ENCODE data around the gene WWOX. TPM values are rescaled to one million over a fixed set of nuclear protein-coding genes. Genes with fewer than 3 reads are reported as not detected.

The WWOX gene
- total and polyA plus RNA-seq, 2 donors = 15.4 to 23.9 TPM

GRCh38 chr16:78749745-78750268, 650.4 kb downstream of the WWOX start:
- Histone ChIP-seq H3K4me3 (ENCODE audit: low read length in 2 of 2) (no peak overlapping the region), H3K27me3 (ENCODE audit: control insufficient read depth in 2 of 2, insufficient read depth in 1 of 2, low read length in 1 of 2) (no peaks in the 10 kb centered on the region), H3K27ac (ENCODE audit: low read depth in 1 of 2, low read length in 1 of 2) (no peak overlapping the region), H3K36me3 (ENCODE audit: control insufficient read depth in 2 of 2, insufficient read depth in 2 of 2, low read length in 1 of 2) (no peaks in the 10 kb centered on the region), H3K4me1 (ENCODE audit: control insufficient read depth in 2 of 2, insufficient read depth in 2 of 2, low read length in 2 of 2) (no peaks in the 10 kb centered on the region), H3K9me3 (ENCODE audit: control insufficient read depth in 2 of 2, insufficient read depth in 1 of 2, low read length in 1 of 2) (no peaks in the 10 kb centered on the region)
- 11% methylated on average over 4 of the region's 4 CpGs for WGBS
- DNase-seq (ENCODE audit: low read depth in 6 of 9, low spot score in 9 of 9) = peak in 3 of 9 donors; percentile 13 to 56 (median 19)

GRCh38 chr16:78750611-78751010, 651.2 kb downstream of the WWOX start:
- WGBS = 98% methylated on average over 8 of the region's 8 CpGs
- no peak overlapping the region for H3K4me3 ChIP-seq (ENCODE audit: low read length in 2 of 2)
- no peak for DNase-seq (ENCODE audit: low read depth in 6 of 9, low spot score in 9 of 9)
- H3K36me3 ChIP-seq (ENCODE audit: control insufficient read depth in 2 of 2, insufficient read depth in 2 of 2, low read length in 1 of 2) = no peaks in the 10 kb centered on the region
- H3K27me3 ChIP-seq (ENCODE audit: control insufficient read depth in 2 of 2, insufficient read depth in 1 of 2, low read length in 1 of 2) = no peaks in the 10 kb centered on the region
- no peak overlapping the region for H3K27ac ChIP-seq (ENCODE audit: low read depth in 1 of 2, low read length in 1 of 2)
- no peaks in the 10 kb centered on the region for H3K4me1 ChIP-seq (ENCODE audit: control insufficient read depth in 2 of 2, insufficient read depth in 2 of 2, low read length in 2 of 2)
- H3K9me3 ChIP-seq (ENCODE audit: control insufficient read depth in 2 of 2, insufficient read depth in 1 of 2, low read length in 1 of 2) = no peaks in the 10 kb centered on the region

GRCh38 chr16:78751601-78752000, 652.1 kb downstream of the WWOX start:
- H3K27ac ChIP-seq (ENCODE audit: low read depth in 1 of 2, low read length in 1 of 2) = no peak overlapping the region
- no peaks in the 10 kb centered on the region for H3K9me3 ChIP-seq (ENCODE audit: control insufficient read depth in 2 of 2, insufficient read depth in 1 of 2, low read length in 1 of 2)
- no peaks in the 10 kb centered on the region for H3K4me1 ChIP-seq (ENCODE audit: control insufficient read depth in 2 of 2, insufficient read depth in 2 of 2, low read length in 2 of 2)
- WGBS = 98% methylated on average over 3 of the region's 3 CpGs
- H3K36me3 ChIP-seq (ENCODE audit: control insufficient read depth in 2 of 2, insufficient read depth in 2 of 2, low read length in 1 of 2) = no peaks in the 10 kb centered on the region
- H3K27me3 ChIP-seq (ENCODE audit: control insufficient read depth in 2 of 2, insufficient read depth in 1 of 2, low read length in 1 of 2) = no peaks in the 10 kb centered on the region
- no peak overlapping the region for H3K4me3 ChIP-seq (ENCODE audit: low read length in 2 of 2)
- no peak for DNase-seq (ENCODE audit: low read depth in 6 of 9, low spot score in 9 of 9)

GRCh38 chr16:78754713-78755112, 655.3 kb downstream of the WWOX start:
- no peaks in the 10 kb centered on the region for H3K27me3 ChIP-seq (ENCODE audit: control insufficient read depth in 2 of 2, insufficient read depth in 1 of 2, low read length in 1 of 2)
- no peak overlapping the region for H3K27ac ChIP-seq (ENCODE audit: low read depth in 1 of 2, low read length in 1 of 2)
- H3K36me3 ChIP-seq (ENCODE audit: control insufficient read depth in 2 of 2, insufficient read depth in 2 of 2, low read length in 1 of 2) = no peaks in the 10 kb centered on the region
- no peak overlapping the region for H3K4me3 ChIP-seq (ENCODE audit: low read length in 2 of 2)
- 97% methylated on average over 5 of the region's 5 CpGs for WGBS
- no peaks in the 10 kb centered on the region for H3K4me1 ChIP-seq (ENCODE audit: control insufficient read depth in 2 of 2, insufficient read depth in 2 of 2, low read length in 2 of 2)
- DNase-seq (ENCODE audit: low read depth in 6 of 9, low spot score in 9 of 9) = no peak
- no peaks in the 10 kb centered on the region for H3K9me3 ChIP-seq (ENCODE audit: control insufficient read depth in 2 of 2, insufficient read depth in 1 of 2, low read length in 1 of 2)

GRCh38 chr16:78755751-78756661, 656.6 kb downstream of the WWOX start:
- Histone ChIP-seq H3K9me3 (ENCODE audit: control insufficient read depth in 2 of 2, insufficient read depth in 1 of 2, low read length in 1 of 2) (no peaks in the 10 kb centered on the region), H3K36me3 (ENCODE audit: control insufficient read depth in 2 of 2, insufficient read depth in 2 of 2, low read length in 1 of 2) (no peaks in the 10 kb centered on the region), H3K27me3 (ENCODE audit: control insufficient read depth in 2 of 2, insufficient read depth in 1 of 2, low read length in 1 of 2) (no peaks in the 10 kb centered on the region), H3K4me1 (ENCODE audit: control insufficient read depth in 2 of 2, insufficient read depth in 2 of 2, low read length in 2 of 2) (no peaks in the 10 kb centered on the region), H3K27ac (ENCODE audit: low read depth in 1 of 2, low read length in 1 of 2) (no peak overlapping the region), H3K4me3 (ENCODE audit: low read length in 2 of 2) (no peak overlapping the region)
- DNase-seq (ENCODE audit: low read depth in 6 of 9, low spot score in 9 of 9) = no peak
- 83% methylated on average over 8 of the region's 8 CpGs for WGBS

- Histone ChIP-seq H3K4me3 (ENCODE audit: low read length in 2 of 2) (no peak overlapping the region), H3K27me3 (ENCODE audit: control insufficient read depth in 2 of 2, insufficient read depth in 1 of 2, low read length in 1 of 2) (no peaks in the 10 kb centered on the region), H3K27ac (ENCODE audit: low read depth in 1 of 2, low read length in 1 of 2) (no peak overlapping the region), H3K36me3 (ENCODE audit: control insufficient read depth in 2 of 2, insufficient read depth in 2 of 2, low read length in 1 of 2) (no peaks in the 10 kb centered on the region), H3K4me1 (ENCODE audit: control insufficient read depth in 2 of 2, insufficient read depth in 2 of 2, low read length in 2 of 2) (no peaks in the 10 kb centered on the region), H3K9me3 (ENCODE audit: control insufficient read depth in 2 of 2, insufficient read depth in 1 of 2, low read length in 1 of 2) (no peaks in the 10 kb centered on the region)
- DNase-seq (ENCODE audit: low read depth in 6 of 9, low spot score in 9 of 9) = no peak
- 98% methylated on average over 2 of the region's 2 CpGs for WGBS
Observed at GRCh38 chr16:78759596-78759995, 660.1 kb downstream of the WWOX start.

GRCh38 chr16:78760611-78761010, 661.2 kb downstream of the WWOX start:
- Histone ChIP-seq H3K27ac (ENCODE audit: low read depth in 1 of 2, low read length in 1 of 2) (no peak overlapping the region), H3K4me1 (ENCODE audit: control insufficient read depth in 2 of 2, insufficient read depth in 2 of 2, low read length in 2 of 2) (no peaks in the 10 kb centered on the region), H3K27me3 (ENCODE audit: control insufficient read depth in 2 of 2, insufficient read depth in 1 of 2, low read length in 1 of 2) (no peaks in the 10 kb centered on the region), H3K9me3 (ENCODE audit: control insufficient read depth in 2 of 2, insufficient read depth in 1 of 2, low read length in 1 of 2) (no peaks in the 10 kb centered on the region), H3K36me3 (ENCODE audit: control insufficient read depth in 2 of 2, insufficient read depth in 2 of 2, low read length in 1 of 2) (no peaks in the 10 kb centered on the region), H3K4me3 (ENCODE audit: low read length in 2 of 2) (no peak overlapping the region)
- WGBS = 97% methylated on average over 5 of the region's 5 CpGs
- no peak for DNase-seq (ENCODE audit: low read depth in 6 of 9, low spot score in 9 of 9)

GRCh38 chr16:78761427-78761826, 662.0 kb downstream of the WWOX start:
- H3K27me3 ChIP-seq (ENCODE audit: control insufficient read depth in 2 of 2, insufficient read depth in 1 of 2, low read length in 1 of 2) = no peaks in the 10 kb centered on the region
- H3K4me1 ChIP-seq (ENCODE audit: control insufficient read depth in 2 of 2, insufficient read depth in 2 of 2, low read length in 2 of 2) = no peaks in the 10 kb centered on the region
- H3K9me3 ChIP-seq (ENCODE audit: control insufficient read depth in 2 of 2, insufficient read depth in 1 of 2, low read length in 1 of 2) = no peaks in the 10 kb centered on the region
- H3K36me3 ChIP-seq (ENCODE audit: control insufficient read depth in 2 of 2, insufficient read depth in 2 of 2, low read length in 1 of 2) = no peaks in the 10 kb centered on the region
- WGBS = 25% methylated on average over 5 of the region's 5 CpGs
- no peak overlapping the region for H3K4me3 ChIP-seq (ENCODE audit: low read length in 2 of 2)
- no peak for DNase-seq (ENCODE audit: low read depth in 6 of 9, low spot score in 9 of 9)
- no peak overlapping the region for H3K27ac ChIP-seq (ENCODE audit: low read depth in 1 of 2, low read length in 1 of 2)

GRCh38 chr16:78762222-78762621, 662.8 kb downstream of the WWOX start:
- no peak for DNase-seq (ENCODE audit: low read depth in 6 of 9, low spot score in 9 of 9)
- H3K27me3 ChIP-seq (ENCODE audit: control insufficient read depth in 2 of 2, insufficient read depth in 1 of 2, low read length in 1 of 2) = no peaks in the 10 kb centered on the region
- H3K4me1 ChIP-seq (ENCODE audit: control insufficient read depth in 2 of 2, insufficient read depth in 2 of 2, low read length in 2 of 2) = no peaks in the 10 kb centered on the region
- 63% methylated on average over 6 of the region's 6 CpGs for WGBS
- H3K9me3 ChIP-seq (ENCODE audit: control insufficient read depth in 2 of 2, insufficient read depth in 1 of 2, low read length in 1 of 2) = no peaks in the 10 kb centered on the region
- H3K4me3 ChIP-seq (ENCODE audit: low read length in 2 of 2) = no peak overlapping the region
- no peak overlapping the region for H3K27ac ChIP-seq (ENCODE audit: low read depth in 1 of 2, low read length in 1 of 2)
- H3K36me3 ChIP-seq (ENCODE audit: control insufficient read depth in 2 of 2, insufficient read depth in 2 of 2, low read length in 1 of 2) = no peaks in the 10 kb centered on the region
